HepG2 (cell line): ENCODE measurements around the gene PARD3. TPM values are rescaled to one million over a fixed set of nuclear protein-coding genes. Genes with fewer than 3 reads are reported as not detected.

ENCODE experiments used
- ARID3A ChIP-seq: IDR thresholded peaks from 2 replicates; pipeline ENCODE4 v1.6.1; 2012; ENCODE audit warnings: low read depth, low read length, improper control_type of control experiment
- HNF1B ChIP-seq: sonication (generic); formaldehyde crosslinking; IDR thresholded peaks from 2 replicates; pipeline ENCODE4 v1.5.1; 2020; ENCODE audit warnings: mild to moderate bottlenecking, moderate library complexity, missing genetic modification reagents
- SRF ChIP-seq: IDR thresholded peaks from 2 replicates; pipeline ENCODE4 v1.6.1; 2011; ENCODE audit warnings: mild to moderate bottlenecking, low read depth, low read length, moderate library complexity
- ZBTB46 ChIP-seq: sonication (generic); formaldehyde crosslinking; IDR thresholded peaks from 2 replicates; pipeline ENCODE4 v1.4.0; 2020; ENCODE audit warnings: mild to moderate bottlenecking, missing genetic modification reagents, borderline replicate concordance
- ZNF562 ChIP-seq: sonication (generic); formaldehyde crosslinking; IDR thresholded peaks from 2 replicates; pipeline ENCODE4 v1.8.0; 2022; ENCODE audit warnings: missing genetic modification reagents, borderline replicate concordance
- ZNF567 ChIP-seq: sonication (generic); formaldehyde crosslinking; IDR thresholded peaks from 2 replicates; pipeline ENCODE4 v1.8.1; 2023; ENCODE audit warnings: mild to moderate bottlenecking, missing genetic modification reagents, borderline replicate concordance
- polyA plus RNA-seq, 8 experiments: library from polyadenylated mRNA; depleted of rRNA in 3 of 8; stranded (reverse) in 7 of 8; unstranded in 1 of 8; fragments of >200 nt; fragmentation: Illumina TruSeq in 4 of 8; extraction: Trizol in 4 of 8; gene quantifications; 2 replicates each; pipeline versions ENCODE4 v1.2.1 to v1.2.3, GENCODE V29; 2011 to 2016; ENCODE audit warnings: low read depth in 4 of 8, missing spikeins in 1 of 8, mixed read lengths in 1 of 8; ENCODE audit not compliant: insufficient read depth in 1 of 8
- total RNA-seq, 5 experiments: library from RNA; depleted of rRNA; stranded (reverse); fragments of >200 nt; fragmentation: Illumina TruSeq; extraction: Trizol; gene quantifications; 2 replicates each; pipeline ENCODE4 v1.2.3, GENCODE V29; 2016; ENCODE audit warnings: low read depth in 1 of 5

Gene PARD3
- total and polyA plus RNA-seq, 2 of the 13 experiments (the other 11 are each of a cell fraction or from before 2014, with no cell fraction given): 40.9 to 60.0 TPM

- TF ChIP-seq ARID3A (no peak), ZNF567 (no peak), SRF (no peak), ZBTB46 (CRISPR knock-in tag) (no peak), HNF1B (CRISPR knock-in tag) (no peak), ZNF562 (CRISPR knock-in tag) (no peak)
Observed at GRCh38 chr10:34731885-34732701, 83.0 kb downstream of the PARD3 start (continued).
